HG03139 (cell line): ENCODE results near the gene SPPL2C.

Experiments used
- ATAC-seq: cut with Tn5 transposase; IDR thresholded peaks from one replicate; pipeline ENCODE4 v1.9.1; 2021; ENCODE audit not compliant: unreplicated experiment

SPPL2C gene

GRCh38 chr17:45828171-45828570 lies 16.5 kb upstream of the SPPL2C start:
- ATAC-seq, result no peak

GRCh38 chr17:45828582-45829133 lies 16.0 kb upstream of the SPPL2C start:
- no peak for ATAC-seq

DNA sequence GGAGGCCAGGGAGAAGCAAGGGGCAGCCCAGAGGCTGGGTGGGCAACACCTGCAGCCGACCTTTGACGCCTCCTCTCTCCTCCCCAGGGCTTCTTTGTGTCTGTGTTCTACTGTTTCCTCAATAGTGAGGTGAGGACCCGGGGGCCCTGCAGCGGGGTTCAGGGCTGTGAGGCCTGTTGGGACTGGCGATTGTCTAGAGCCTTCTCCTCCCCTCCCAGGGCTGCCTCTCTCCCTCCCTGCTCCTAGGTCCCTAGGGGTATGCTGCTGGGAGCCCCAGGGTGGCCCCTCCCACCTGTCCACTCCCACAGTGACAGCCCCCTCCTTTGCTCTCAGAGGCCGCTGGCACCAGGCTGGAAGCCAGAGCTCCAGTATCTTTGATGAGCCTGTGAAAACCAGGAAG lies 10.8 kb upstream of the SPPL2C start:
- ATAC-seq, result no peak

- no peak for ATAC-seq
Observed at GRCh38 chr17:45834471-45835396, 9.9 kb upstream of the SPPL2C start.

GRCh38 chr17:45835481-45835880 lies 9.2 kb upstream of the SPPL2C start:
- ATAC-seq, result no peak

DNA sequence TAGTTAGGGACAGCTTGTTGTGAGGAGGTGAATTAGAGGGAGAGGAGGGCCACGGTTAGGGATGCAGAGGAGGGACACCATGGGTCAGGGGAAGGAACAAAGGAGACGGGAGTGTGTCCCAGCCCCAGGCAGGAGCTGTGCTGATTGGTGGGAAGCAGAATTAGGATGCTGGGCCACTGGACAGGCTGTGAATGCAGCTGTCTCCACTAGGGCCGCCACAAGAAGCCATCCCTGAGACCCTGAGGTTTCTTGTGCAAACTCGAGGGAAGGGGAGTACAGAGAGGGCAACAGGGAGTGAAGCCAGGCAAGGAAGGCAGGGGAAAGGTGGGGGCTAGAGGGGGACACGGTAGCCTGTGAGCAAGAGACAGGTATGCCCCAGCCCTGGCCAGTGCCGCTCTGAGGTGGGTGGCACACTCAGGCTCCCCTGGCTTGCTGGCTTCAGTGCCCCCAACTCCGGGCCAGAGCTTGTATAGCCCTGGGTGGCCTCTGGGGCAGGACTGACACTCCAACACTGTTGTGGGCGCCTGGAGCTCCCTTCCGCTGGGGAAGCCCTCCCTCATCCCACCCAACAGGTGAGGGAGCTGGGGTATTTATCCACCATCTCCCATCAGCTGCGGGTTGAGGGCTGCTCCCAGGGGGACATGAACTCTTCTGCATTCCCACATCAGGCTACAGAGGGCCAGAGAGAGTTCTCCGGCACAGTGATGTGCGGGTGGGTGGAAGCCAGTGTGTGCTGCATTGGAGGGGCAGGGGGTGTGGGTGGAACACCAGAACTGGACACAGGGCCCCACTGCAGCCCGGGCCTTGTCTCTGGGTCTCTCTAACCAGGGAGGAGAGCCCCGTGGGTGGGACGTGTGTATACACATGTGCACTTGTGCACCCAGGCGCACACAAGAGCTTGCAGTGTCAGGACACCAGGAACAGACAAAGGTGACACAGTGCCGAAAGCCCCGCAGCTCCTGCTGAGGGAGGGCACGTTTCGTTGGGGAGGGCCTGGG lies 8.3 kb upstream of the SPPL2C start:
- ATAC-seq, result no peak

DNA sequence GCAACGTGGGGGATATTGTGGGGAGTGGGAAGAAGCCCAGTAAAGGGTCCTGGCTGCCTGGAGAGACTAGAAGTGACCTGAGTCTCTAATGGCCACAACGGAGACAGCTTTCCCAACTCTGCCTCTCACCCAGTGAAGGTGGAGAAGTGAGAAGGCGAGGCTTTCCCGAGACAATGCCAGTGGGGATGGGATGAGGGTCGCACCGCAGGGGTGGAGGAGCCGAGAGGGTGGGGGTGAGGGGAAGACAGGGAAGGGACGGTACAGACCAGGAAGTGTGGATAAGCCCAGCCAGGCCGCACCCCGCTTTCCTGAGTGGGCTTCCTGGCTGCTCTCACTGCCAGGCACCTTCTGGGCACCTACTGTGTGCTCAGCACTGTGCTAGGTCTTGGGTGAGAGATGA lies 7.5 kb upstream of the SPPL2C start:
- ATAC-seq, result no peak

- no peak for ATAC-seq
Observed at GRCh38 chr17:45837603-45838002, 7.1 kb upstream of the SPPL2C start.

DNA sequence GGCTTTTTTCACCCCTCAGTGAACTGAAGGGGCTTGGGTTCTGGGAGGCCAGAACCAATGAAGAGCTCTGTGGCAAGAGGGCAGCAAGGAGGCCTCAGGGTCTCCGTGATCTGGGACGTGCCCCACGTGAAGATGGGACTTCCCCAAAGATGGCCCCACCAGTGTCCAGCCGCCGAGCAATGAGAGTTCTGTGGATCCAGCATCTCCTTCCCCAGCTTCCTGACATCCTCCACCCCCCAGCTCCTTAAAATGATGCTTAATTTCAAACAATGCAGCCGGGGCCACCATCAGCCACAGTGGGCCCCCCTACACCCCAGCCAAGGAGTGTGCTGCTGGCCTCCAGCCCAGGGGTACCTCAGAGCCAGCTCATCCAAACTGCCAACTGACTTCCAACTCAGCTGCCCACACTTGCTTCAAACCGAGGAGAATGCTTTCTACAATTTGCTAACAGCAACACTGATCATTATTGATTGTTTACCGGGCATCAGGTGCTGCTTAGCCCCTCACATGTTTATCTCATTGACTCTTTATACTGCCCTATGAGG lies 5.9 kb upstream of the SPPL2C start:
- no peak for ATAC-seq

GRCh38 chr17:45839442-45839841 lies 5.2 kb upstream of the SPPL2C start:
- ATAC-seq, result no peak

DNA sequence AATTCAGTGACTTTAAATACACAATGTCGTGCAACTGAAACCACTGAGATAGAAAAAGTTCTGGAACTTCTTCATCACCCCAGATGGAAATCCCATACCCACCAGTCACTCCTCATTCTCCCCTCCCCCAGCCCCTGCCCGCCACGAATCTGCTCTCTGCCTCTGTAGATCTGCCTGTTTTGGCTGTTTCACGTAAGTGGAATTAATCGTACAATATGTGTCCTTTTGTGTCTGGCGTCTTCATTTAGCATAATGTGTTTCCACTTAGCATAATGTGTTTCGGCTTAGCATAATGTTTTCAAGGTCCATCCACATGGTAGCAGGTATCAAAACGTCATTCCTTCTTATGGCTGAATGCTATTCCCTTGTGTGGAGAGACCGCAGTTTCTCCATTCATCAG lies 3.5 kb upstream of the SPPL2C start:
- no peak for ATAC-seq

DNA sequence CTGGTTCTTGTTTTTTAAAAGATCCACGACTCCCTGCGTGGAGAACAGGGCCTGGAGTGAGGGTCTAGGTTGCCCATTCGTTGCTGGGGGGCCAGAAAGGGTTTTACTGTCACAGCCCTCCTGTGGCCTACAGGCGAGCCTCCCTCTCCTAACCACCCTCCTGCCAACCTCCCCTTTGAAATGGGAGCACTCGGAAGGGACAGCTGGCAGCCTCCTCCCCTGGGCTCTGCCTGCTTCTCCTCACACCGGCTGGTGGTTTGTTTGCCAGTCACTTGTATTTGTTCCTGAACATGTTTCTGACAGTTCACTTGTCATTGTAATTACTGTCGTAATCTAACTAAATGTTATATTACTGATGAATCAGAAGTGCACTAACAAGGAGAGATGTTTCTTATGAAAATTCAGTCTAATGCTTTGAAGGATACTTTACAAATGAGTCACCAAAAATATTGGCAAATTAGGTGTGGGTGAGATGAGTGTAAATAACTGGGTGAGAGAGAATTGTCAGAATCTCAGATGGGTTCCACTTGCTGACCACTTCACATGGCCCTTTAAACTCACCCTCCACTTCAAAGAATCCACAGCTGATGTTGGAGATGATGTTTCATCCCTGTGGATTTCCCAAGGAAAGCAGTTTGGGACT lies 2.7 kb upstream of the SPPL2C start:
- no peak for ATAC-seq

GRCh38 chr17:45843722-45844121 lies 959 bp upstream of the SPPL2C start:
- no peak for ATAC-seq

GRCh38 chr17:45845376-45846185 lies 900 bp downstream of the SPPL2C start:
- ATAC-seq, result no peak

DNA sequence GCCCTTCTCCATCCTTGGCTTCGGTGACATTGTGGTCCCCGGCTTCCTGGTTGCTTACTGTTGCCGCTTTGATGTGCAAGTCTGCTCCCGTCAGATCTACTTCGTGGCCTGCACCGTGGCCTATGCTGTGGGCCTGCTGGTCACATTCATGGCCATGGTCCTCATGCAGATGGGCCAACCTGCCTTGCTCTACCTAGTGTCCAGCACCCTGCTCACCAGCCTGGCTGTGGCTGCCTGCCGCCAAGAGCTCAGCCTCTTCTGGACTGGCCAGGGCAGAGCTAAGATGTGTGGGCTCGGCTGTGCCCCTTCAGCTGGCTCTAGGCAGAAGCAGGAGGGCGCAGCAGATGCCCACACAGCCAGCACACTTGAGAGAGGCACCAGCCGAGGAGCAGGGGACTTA lies 1.5 kb downstream of the SPPL2C start:
- ATAC-seq, result no peak

- no peak for ATAC-seq
Observed at GRCh38 chr17:45846646-45847045, 2.0 kb downstream of the SPPL2C start.

DNA sequence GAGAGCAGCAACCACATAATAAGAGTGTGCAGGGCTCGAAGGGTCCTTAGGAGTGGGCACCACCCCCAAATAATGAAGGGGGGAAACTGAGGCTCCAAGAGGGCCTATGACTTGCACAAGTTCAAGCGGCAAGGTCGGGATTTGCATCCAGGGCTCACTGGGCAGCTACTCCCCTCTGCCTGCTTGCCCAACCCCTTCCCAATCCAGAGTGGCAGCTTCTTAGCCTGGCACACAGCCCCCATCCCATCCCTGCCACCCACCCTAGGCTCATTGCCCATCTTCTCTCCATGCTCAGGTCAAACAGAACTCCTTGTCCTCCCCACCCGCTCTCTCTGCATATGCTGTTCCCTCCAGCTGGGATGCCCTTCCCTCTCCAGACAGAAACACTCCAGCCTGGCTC lies 2.4 kb downstream of the SPPL2C start:
- ATAC-seq, result no peak

DNA sequence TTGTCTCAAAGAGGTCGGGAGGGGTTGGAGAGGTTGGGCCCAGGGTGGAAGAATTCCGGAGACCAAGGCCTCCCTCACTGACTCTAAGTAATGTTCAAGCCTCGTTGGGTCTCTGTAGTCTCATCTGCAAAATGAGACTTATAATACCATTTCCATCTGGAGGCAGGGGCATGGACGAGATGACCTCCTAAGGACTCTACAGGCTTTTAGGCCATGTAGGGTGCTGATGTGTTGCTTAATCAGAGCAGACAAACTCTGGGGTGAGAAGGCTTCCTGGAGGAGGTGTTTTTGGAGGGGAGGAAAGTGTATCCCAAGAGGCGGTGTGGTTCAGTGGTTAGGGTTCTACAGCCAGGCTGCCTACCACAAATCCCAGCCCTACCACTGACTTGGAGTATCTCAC lies 3.1 kb downstream of the SPPL2C start:
- no peak for ATAC-seq

- ATAC-seq, result no peak
Observed at GRCh38 chr17:45848405-45848804, 3.7 kb downstream of the SPPL2C start.
